ENCODE results near the gene CTTN. TPM values are rescaled to one million over a fixed set of nuclear protein-coding genes. Genes with fewer than 3 reads are reported as not detected.
A peak's percentile ranks its signal among the peaks of the same experiment; 100 is the strongest.

Gene CTTN
- total RNA-seq, 3 donors from 2014 or later: 223 to 314 (median 280) TPM

DNA sequence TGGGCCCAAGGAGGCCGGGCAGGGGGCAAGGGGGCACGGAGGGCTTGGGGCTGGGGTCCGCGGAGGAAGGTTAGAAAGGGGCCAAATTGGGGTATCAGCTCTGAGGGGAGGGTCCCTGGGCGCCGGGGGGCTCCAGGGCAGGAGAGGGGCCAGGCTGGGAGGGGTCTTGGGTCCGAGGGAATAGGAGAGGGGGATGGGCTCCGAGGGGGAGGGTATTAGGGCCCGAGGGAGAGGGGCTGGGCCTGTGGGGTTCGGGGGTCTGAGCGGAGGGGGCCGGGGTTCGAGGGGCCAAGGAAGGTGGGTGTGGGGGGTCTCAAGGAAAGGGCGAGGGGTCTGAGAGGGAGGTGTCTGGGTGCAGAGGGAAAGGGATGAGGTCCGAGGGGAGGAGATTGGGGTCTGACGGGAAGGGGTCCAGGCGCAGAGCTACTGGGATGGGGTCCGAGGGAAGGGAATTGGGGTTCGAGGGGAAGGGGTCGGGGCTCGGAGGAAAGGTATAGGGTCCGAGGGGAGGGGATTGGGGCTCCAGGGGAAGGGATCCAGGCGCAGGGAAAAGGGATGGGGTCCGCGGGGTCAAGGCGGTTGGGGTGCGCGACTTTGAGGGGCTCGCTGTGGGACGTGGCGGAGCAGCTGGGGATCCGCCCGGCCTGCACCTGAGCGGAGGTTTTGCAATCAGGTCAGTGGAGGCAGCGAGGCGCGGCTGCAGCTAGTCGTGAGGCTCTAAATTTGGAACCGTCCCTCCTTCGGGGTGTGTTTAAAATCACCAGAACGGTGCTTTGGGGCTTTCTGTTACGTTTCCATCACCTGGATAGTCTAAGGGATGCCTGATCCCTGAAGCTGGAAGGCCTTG lies 728 bp downstream of the CTTN start:
- no peak for TF ChIP-seq CTCF (IDR thresholded peaks at IDR 0.05)
- H3K4me3 ChIP-seq: peak overlapping the region; percentile 62
- ATAC-seq: peak; percentile 32
- no peaks in the 10 kb centered on the region for H3K9me3 ChIP-seq
- intact Hi-C loops (cut with DNase I, micrococcal nuclease): no loop called here
- H3K4me1 ChIP-seq (ENCODE audit: low read depth): peaks cover 16% of the 10 kb centered on the region
- peak in 2 of 3 donors; percentile 16 to 42 for DNase-seq
- H3K36me3 ChIP-seq (ENCODE audit: low read depth): no peaks in the 10 kb centered on the region

DNA sequence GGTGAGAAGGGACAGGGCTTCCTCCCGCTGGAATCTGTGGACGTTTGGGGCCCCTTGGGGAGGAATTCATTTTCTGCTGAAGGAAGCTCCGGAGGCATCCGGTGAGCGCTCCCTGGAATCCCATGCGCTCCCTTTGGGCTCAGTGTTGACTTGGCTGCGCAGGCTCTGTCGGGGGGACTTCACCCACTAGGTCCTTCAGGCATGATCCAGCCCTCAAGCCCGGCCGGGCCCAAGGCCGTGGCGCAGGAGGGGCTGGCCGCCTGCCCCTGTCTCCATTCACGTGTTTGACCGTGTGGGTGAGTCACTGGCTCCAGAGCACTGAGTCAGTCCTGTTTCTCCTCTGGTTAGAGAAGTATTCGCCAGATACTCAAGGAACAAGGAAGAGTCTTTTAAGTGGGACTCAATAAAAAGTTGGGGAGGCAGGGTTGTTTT lies 1.4 kb downstream of the CTTN start:
- Histone ChIP-seq H3K4me1 (ENCODE audit: low read depth) (peaks cover 16% of the 10 kb centered on the region), H3K4me3 (no peak overlapping the region), H3K9me3 (no peaks in the 10 kb centered on the region), H3K36me3 (ENCODE audit: low read depth) (no peaks in the 10 kb centered on the region)
- intact Hi-C loops (cut with DNase I, micrococcal nuclease): no loop called here
- ATAC-seq: peak; percentile 75
- DNase-seq: peak; percentile 61 to 78 (median 68)
- TF ChIP-seq CTCF (IDR thresholded peaks at IDR 0.05): no peak

DNA sequence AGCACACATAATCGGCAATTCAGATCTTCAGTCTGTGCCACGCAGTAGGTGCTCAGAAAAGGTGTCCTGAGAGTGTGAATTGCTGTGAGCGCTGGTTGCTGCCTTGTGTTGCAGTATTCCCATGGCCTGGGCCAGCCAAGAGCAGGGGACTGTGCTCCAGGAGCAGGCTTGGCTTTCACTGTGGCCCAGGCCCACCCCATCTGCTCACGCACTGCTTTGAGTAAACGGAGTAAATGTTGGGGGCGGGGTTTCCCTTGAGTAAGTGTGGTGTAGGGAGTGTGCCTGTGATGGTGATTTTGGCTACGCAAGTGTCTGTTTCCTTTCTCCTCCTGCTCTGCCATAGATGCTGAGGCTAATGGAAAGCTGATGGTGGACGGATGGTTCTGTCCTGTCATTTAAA lies 2.3 kb downstream of the CTTN start:
- TF ChIP-seq CTCF (IDR thresholded peaks at IDR 0.05): no peak
- Histone ChIP-seq H3K9me3 (no peaks in the 10 kb centered on the region), H3K4me3 (no peak overlapping the region), H3K36me3 (ENCODE audit: low read depth) (no peaks in the 10 kb centered on the region), H3K4me1 (ENCODE audit: low read depth) (peaks cover 16% of the 10 kb centered on the region)
- intact Hi-C loops (cut with DNase I, micrococcal nuclease): no loop called here
- DNase-seq (no peak), ATAC-seq (no peak)

- intact Hi-C loops (cut with DNase I, micrococcal nuclease): no loop called here
- peaks cover 16% of the 10 kb centered on the region for H3K4me1 ChIP-seq (ENCODE audit: low read depth)
These were observed 3.7 kb downstream of the CTTN start for GRCh38 chr11:70402016-70402415.

GRCh38 chr11:70402685-70403084 lies 4.4 kb downstream of the CTTN start:
- DNase-seq (no peak), ATAC-seq (no peak)
- Histone ChIP-seq H3K36me3 (ENCODE audit: low read depth) (peaks cover 2% of the 10 kb centered on the region), H3K4me1 (ENCODE audit: low read depth) (peaks cover 13% of the 10 kb centered on the region), H3K9me3 (no peaks in the 10 kb centered on the region), H3K4me3 (no peak overlapping the region)
- intact Hi-C loops (cut with DNase I, micrococcal nuclease): no loop called here
- TF ChIP-seq CTCF (IDR thresholded peaks at IDR 0.05): no peak

More at GRCh38 chr11:70402016-70402415, 3.7 kb downstream of the CTTN start:
- H3K4me3 ChIP-seq: no peak overlapping the region
- no peak for ATAC-seq
- H3K9me3 ChIP-seq: no peaks in the 10 kb centered on the region
- DNase-seq: no peak
- no peak for TF ChIP-seq CTCF (IDR thresholded peaks at IDR 0.05)
- no peaks in the 10 kb centered on the region for H3K36me3 ChIP-seq (ENCODE audit: low read depth)

Measured in mucosa of descending colon (tissue), 3 donors.